NCI-H524 treated with DMSO at 0.1 percent for 48 hours (cell line): Measurements from ENCODE around the gene CERS4.
"Not testable (repeated sequence)": the region's sequence is repeated elsewhere in the genome, so short reads cannot be mapped to it uniquely, and the experiment has no call there.

Experiments used
- DNase-seq: peaks from one replicate; lab custom pipeline; 2025; lab: John Stamatoyannopoulos, UW

CERS4 gene

GRCh38 chr19:8209462-8210378 lies 550 bp downstream of the CERS4 start:
- no peak for DNase-seq

GRCh38 chr19:8210421-8211101 lies 1.4 kb downstream of the CERS4 start:
- DNase-seq: no peak

- DNase-seq: peak; percentile 48
Measured at GRCh38 chr19:8212212-8212611, 3.0 kb downstream of the CERS4 start.

- DNase-seq: no peak
Measured at GRCh38 chr19:8212916-8213315, 3.7 kb downstream of the CERS4 start.

- no peak for DNase-seq
Measured at GRCh38 chr19:8213827-8214672, 4.9 kb downstream of the CERS4 start.

- no peak for DNase-seq
Measured at GRCh38 chr19:8214802-8215201, 5.6 kb downstream of the CERS4 start.

GRCh38 chr19:8215783-8216182 lies 6.6 kb downstream of the CERS4 start:
- DNase-seq: no peak

- no peak for DNase-seq
Measured at GRCh38 chr19:8216357-8216756, 7.2 kb downstream of the CERS4 start.

- not testable (repeated sequence) for DNase-seq
Measured at GRCh38 chr19:8218127-8218526, 9.0 kb downstream of the CERS4 start.

GRCh38 chr19:8220481-8220880 lies 11.3 kb downstream of the CERS4 start:
- no peak for DNase-seq

GRCh38 chr19:8221161-8221560 lies 12.0 kb downstream of the CERS4 start:
- DNase-seq: no peak

GRCh38 chr19:8223442-8223841 lies 14.3 kb downstream of the CERS4 start:
- DNase-seq: not testable (repeated sequence)

GRCh38 chr19:8224394-8225145 lies 15.4 kb downstream of the CERS4 start:
- DNase-seq: no peak

- DNase-seq: no peak
Measured at GRCh38 chr19:8231073-8231604, 22.0 kb downstream of the CERS4 start.

GRCh38 chr19:8233370-8233769 lies 24.2 kb downstream of the CERS4 start:
- no peak for DNase-seq

- no peak for DNase-seq
Measured at GRCh38 chr19:8237026-8237425, 27.9 kb downstream of the CERS4 start.

- DNase-seq: peak; percentile 49
Measured at GRCh38 chr19:8238251-8238650, 29.1 kb downstream of the CERS4 start.

- DNase-seq: no peak
Measured at GRCh38 chr19:8239528-8240273, 30.5 kb downstream of the CERS4 start.

- DNase-seq: peak; percentile 64
Measured at GRCh38 chr19:8240274-8241229, 31.4 kb downstream of the CERS4 start.
